Epithelial cell of proximal tubule (primary cell): ENCODE measurements around the gene SH3RF3. TPM values are rescaled to one million over a fixed set of nuclear protein-coding genes. Genes with fewer than 3 reads are reported as not detected.

Source experiments
- DNase-seq: peaks from one replicate; pipeline ENCODE4 v3.0.0-alpha.2; 2011; ENCODE audit warnings: low read depth
- H3K4me3 ChIP-seq: 2 replicates; pipeline ENCODE4 v1.5.1; 2011; ENCODE audit warnings: low read depth, mild to moderate bottlenecking, low read length
- total RNA-seq: library from RNA; depleted of rRNA; stranded (reverse); fragments of >200 nt; gene quantifications from 2 replicates; pipeline ENCODE4 v1.2.3, GENCODE V29; 2015
- TF ChIP-seq, protein P1 (sequence below): conservative IDR thresholded peaks from 2 replicates; pipeline ENCODE4 v1.5.1; 2012; ENCODE audit warnings: low read depth, mild to moderate bottlenecking, low read length

Gene SH3RF3
- total RNA-seq, 1 donor from 2014 or later, result 1.7 TPM

DNA sequence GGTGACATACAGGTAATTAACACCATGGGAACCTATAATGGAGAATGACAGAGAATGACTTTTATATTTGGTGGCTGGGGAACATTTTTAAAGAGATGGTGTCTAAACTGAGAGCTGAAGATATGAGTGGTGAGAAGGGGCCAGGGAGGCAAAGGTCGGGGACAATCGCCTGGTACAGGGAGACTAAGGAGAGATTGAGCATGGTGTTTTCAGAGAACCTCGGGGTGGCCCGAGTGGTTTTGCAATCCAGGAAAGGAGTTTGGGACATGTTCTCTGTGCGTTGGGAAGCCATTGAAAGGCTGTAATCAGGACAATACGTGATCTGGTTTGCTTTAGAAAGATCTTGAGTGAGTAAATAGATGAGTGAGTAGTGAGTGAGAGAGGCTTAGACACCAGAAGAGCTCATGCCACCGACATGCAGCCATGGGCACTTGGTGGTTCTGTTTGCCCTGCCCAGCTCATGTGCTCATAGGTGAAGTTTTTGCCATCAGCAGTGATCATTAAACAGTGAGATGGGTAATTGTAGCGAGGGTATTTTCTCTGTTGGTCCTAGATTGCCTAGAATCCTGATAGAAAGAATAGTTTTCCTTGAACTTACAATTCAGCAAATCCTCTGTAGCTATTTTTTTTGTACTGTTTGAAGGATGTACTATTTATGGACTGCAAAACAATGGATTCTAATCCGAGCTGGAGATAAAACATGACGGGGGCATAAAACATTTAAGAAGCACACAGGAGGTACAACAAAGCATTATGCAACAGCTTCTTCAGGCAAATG is 114.7 kb downstream of the SH3RF3 start:
- no peak overlapping the region for H3K4me3 ChIP-seq
- TF ChIP-seq, protein P1, sequence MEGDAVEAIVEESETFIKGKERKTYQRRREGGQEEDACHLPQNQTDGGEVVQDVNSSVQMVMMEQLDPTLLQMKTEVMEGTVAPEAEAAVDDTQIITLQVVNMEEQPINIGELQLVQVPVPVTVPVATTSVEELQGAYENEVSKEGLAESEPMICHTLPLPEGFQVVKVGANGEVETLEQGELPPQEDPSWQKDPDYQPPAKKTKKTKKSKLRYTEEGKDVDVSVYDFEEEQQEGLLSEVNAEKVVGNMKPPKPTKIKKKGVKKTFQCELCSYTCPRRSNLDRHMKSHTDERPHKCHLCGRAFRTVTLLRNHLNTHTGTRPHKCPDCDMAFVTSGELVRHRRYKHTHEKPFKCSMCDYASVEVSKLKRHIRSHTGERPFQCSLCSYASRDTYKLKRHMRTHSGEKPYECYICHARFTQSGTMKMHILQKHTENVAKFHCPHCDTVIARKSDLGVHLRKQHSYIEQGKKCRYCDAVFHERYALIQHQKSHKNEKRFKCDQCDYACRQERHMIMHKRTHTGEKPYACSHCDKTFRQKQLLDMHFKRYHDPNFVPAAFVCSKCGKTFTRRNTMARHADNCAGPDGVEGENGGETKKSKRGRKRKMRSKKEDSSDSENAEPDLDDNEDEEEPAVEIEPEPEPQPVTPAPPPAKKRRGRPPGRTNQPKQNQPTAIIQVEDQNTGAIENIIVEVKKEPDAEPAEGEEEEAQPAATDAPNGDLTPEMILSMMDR, result no peak
- no peak for DNase-seq

DNA sequence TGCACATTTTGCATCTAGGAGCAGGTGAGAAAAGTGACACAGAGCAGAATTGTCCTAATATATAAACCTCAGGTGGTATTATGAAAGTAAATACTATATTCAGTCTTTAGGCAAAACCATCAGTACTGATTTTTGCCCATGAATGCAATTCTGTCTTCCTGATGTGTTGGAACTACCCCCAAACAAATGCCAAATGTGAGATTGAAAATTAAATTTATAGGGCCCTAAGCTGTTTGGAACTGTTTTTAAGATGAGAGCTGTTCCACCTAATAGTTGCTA is 115.2 kb downstream of the SH3RF3 start:
- no peak overlapping the region for H3K4me3 ChIP-seq
- TF ChIP-seq, protein P1, result no peak
- DNase-seq, result no peak

DNA sequence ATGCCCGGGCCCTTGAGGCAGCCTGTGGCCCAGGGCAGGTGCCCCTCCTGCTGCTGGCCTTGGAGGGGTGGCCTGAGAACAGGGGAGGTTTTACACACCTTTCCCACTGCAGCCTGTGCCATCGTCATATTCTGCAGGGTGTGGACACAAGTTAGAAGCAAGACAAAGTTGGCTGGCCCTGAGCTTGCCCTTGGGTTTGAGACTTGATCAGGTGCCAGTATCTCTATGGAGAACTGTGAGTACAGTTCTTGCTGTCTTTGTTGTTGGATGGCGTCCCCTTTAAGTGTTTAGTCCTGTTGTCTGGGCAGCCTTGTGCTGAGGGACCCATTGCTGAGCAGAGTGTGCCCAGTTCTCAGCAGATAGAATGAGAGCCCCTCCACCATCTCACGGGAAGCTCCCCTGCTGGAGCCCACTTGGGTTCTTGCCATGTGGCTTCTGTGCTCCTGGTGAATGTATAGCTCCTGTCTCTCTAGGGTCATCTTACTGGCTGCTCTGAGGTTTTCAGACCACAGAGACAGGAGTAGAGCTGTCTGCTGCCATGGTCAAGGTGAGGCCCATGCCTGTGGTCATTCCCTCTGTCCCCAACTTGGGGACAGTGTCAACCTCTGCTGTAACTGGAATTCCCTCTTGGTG is 115.9 kb downstream of the SH3RF3 start:
- DNase-seq, result no peak
- H3K4me3 ChIP-seq, result no peak overlapping the region
- TF ChIP-seq, protein P1, result no peak

DNA sequence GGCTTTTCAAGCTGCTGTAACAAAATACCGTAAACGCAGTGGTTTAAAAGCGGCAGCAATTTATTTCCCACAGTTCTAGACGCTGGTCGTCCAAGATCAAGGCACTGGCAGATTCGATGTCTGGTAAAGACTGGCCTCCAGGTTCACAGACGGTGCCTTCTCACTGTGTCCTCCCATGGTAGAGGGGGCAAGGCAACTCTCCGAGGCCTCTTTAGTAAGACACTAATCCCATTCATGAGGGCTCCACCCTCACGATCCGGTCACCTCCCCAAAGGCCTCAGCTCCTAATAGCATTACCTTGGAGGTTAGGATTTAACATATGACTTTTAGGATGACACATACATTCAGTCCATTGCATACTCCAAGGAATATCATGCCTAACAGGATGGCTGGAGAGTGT is 117.2 kb downstream of the SH3RF3 start:
- TF ChIP-seq, protein P1, result no peak
- H3K4me3 ChIP-seq, result no peak overlapping the region
- no peak for DNase-seq

DNA sequence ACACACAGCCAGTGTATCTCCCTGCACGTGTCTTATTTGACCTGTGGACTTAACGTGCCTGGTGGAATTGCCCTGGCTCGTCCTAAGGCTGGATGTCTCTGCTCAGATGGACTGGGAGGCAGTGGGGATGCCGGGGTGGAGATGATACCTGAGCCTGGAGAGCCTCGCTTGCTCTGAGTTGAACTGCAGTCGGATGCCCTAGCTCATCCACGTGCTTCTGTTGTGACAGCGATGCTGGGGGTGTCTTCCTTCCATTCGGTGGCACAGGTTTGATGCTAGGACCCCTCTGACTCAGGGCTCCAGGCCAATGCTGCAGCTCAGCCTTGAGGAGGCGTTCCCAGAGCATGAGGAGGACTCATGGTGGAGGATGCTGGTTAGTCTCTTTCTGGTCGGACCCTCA is 117.6 kb downstream of the SH3RF3 start:
- DNase-seq, result no peak
- H3K4me3 ChIP-seq, result no peak overlapping the region
- TF ChIP-seq, protein P1, result no peak

DNA sequence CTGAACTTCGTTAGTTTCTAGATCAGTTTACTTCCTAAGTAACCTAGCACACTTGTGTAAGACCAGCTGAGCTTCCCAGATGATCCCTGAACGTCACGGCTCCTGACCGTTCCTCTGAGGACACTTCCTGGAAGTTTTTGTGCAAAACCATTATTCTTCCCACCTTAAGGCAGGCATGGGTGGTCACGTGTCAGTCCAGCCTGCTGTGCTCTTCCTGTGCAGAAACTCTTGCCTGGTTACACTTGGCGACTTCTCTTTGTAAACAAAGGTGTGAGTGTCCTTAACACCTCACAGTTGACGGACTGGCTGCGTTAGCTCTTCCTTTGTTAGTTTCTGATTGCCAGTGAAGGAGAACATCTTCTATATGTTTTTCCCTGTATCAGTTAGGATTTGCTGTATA is 118.3 kb downstream of the SH3RF3 start:
- TF ChIP-seq, protein P1, result no peak
- H3K4me3 ChIP-seq, result no peak overlapping the region

GRCh38 chr2:109247812-109248211 is 118.8 kb downstream of the SH3RF3 start:
- DNase-seq, result no peak
- TF ChIP-seq, protein P1, result no peak
- H3K4me3 ChIP-seq, result no peak overlapping the region

More for the DNA sequence above, 118.3 kb downstream of the SH3RF3 start:
- DNase-seq, result no peak
